HG03066 (cell line): Measurements from ENCODE around the gene KBTBD7.
"Not testable (repeated sequence)": the region's sequence is repeated elsewhere in the genome, so short reads cannot be mapped to it uniquely, and the experiment has no call there.

ENCODE experiments used
- ATAC-seq: cut with Tn5 transposase; IDR thresholded peaks from one replicate; pipeline ENCODE4 v1.9.1; 2021; ENCODE audit warnings: low read depth; ENCODE audit not compliant: unreplicated experiment

The KBTBD7 gene

DNA sequence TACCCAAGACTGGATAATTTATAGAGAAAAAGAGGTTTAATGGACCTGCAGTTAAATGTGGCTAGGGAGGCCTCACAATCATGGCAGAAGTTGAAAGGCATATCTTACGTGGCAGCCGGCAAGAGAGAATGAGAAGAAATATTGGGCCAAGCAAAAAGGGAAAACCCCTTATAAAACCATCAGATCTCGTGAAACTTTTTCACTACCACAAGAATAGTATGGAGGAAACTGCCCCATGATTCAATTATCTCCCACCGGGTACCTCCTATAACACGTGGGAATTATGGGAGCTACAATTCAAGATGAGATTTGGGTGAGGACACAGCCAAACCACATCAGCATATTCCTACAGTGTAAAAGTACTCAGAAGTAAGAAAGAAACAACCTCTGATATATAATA, 4.7 kb upstream of the KBTBD7 start:
- ATAC-seq, result no peak

DNA sequence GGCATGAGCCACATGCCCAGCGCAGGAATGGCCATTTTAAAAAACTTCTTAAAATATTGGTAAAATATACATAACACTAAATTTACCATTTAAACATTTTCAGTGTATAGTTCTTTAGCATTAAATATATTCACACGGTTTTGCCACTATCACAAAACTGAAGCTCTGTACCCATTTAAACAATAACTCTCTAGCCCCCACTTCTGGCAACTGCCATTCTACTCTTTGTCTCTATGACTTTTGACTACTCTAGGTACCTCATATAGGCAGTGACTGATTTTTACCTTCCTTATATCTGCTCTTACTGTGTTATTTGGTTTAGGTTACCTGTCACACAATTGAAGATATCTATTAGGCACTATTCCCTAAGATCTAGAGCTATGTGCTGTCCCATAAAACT, 2.3 kb upstream of the KBTBD7 start:
- no peak for ATAC-seq

DNA sequence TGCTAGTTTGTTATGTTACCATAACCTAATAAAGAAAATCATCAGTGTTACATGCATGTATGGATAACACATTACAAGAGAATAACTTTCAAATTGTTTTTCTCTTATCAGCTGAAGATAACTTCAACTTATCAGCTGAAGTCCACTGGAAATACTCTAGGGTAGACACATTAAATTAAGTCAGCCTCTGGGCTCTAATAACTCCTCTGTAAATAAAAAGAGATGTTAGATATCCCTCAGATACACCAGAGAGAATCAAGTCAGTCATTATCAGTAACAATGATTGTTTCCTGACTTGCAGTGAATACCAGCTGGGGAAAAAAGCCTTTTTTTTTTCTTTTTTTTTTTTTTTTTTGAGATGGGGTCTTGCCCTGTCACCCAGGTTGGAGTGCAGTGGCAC, 1.6 kb upstream of the KBTBD7 start:
- no peak for ATAC-seq

DNA sequence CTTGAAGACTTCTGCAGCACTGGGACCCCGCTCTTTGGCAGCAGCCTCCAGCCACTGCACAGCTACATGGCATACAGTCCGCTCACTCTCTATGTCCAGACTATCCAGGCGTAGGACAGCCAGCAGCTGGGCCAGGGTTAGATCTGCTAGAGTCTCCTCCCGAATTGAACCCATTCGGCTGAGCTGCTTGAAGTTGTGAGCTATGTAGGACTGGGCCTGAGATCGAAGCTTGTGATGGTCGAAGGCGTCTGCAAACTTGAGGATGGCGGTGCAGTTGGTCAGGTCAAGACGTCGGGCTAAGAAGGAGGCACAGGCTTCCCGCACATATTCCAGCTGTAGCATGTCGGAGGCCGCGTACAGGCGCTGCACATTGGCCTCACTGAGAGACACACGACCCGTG, 900 bp downstream of the KBTBD7 start:
- ATAC-seq, result no peak

DNA sequence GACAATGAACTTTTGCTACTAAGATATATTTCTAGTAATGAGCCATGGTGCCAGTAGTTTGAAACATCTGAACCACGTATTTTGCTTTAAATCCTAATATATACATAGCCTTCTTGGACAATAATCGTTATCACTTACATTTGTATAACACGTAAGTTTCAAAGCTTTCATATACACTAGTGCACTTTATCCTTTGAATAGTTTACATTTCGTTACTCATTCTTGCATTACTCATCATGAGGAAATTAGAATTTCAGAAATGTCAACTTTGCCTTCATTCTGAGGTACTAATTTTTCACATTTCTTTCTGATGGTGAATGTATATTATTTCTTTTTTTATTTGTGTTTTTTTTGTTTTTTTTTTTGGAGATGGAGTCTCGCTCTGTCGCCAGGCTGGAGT, 5.8 kb downstream of the KBTBD7 start:
- no peak for ATAC-seq

DNA sequence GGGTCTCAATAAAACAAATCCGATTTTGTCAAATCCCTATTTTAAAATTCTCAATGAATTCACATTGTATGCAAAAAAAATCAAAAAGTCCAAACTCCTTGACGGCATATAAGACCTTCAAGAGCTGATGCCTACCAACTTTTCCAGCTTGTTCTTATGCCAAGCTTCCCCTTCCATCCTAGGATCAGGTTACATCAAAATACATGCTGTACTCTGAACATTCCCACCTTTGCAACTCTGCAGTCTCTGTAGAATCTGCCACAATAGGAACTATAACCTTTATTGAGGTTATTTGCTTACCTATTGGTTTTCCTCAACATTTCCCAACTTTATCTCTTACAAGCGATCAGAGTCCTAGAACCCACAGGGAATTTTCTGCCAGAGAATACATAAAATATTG, 7.9 kb downstream of the KBTBD7 start:
- no peak for ATAC-seq

DNA sequence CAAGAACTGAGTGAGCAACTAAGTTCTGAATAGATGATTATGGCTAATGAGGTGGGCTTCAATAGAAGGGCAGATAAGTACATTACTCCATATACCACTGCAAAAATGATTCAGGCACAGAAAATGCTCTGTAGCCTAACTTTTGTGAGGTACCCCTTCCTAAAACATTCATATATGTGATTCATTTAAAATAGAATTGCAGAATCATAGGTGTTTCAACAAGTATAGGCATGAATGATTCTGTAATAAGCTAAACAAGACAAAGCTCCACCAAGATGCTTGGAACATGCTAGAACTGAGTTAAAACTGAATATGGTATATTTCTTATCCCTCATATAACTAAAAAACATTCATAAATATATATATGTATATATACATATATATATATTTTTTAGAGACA, 12.1 kb downstream of the KBTBD7 start:
- ATAC-seq, result no peak

DNA sequence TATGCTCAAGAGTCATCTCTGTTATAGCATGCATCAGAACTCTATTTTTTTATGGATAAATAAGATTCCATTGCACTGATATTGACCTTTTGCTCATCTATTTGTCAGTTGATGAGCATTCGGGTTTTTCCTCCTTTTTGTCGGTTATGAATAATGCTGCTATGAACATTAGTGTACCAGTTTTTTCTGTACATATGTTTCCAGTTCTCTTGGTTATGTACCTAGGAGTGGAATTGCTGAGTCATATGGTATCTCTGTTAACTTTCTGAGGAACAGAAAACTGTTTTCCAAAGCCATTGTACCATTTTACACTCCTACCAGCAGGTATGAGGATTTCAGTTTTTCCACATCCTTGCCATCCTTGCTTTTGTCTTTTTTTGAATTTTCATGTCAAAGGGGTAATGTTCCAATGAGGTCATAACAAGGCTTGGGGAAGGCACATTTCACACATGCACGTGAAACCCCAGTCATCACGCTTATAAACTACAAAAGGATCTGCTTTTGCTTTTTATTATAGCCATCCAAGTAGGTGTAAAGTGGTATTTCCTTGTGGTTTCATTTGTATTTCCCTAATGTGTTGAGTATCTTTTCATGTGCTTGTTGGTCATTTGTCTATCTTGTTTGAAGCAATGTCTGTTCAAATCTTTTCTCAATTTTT, 14.6 kb downstream of the KBTBD7 start:
- ATAC-seq, result no peak

DNA sequence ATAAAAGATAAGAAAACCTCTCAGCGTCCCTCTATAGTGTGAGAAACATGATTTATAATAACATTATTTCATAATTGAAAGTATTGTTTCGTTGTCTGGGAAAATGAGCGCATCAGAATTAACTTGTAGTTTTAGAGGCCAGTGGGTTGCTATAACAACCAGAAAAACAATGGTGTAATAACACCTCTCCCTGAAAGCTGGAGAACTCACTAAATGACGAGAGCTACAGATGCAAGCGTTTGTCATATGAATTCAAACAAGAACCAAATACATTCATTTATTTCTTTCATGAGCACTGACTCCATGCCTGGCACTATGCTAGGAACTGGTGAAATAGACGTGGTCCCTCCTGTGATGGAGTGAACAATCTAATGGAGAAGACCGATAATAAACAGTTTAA, 16.3 kb downstream of the KBTBD7 start:
- ATAC-seq, result no peak

DNA sequence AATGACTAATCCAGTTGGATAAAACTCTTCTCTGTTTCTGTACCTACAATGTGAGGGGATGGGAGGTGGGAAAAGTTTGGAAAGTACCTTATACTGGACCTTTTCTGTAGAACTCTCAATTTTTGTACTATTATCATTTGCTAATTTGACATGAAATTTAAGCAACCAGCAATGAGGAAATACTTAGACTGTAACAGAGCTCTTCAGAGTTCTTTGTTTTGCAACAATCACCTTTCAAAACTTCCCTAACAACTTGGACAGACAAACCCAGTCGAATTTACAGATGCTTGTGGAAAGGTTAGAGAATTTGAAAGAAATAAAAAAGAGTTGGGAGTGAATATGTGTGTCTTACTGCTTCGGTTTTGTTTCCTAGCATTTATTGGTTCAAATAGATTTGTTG, 16.8 kb downstream of the KBTBD7 start:
- ATAC-seq, result no peak

DNA sequence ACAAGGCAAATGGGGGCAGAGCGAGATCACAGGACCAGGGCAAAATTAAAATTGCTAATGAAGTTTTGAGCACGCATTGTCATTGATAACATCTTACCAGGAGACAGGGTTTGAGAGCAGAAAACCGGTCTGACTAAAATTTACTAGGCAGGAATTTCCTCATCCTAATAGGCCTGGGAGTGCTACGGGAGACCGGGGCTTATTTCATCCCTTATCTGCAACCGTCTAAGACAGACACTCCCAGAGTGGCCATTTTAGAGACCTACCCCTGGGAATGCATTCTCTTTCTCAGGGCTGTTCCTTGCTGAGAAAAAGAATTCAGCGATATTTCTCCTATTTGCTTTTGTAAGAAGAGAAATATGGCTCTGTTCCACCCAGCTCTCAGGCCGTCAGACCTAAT, 18.8 kb downstream of the KBTBD7 start:
- ATAC-seq, result not testable (repeated sequence)

DNA sequence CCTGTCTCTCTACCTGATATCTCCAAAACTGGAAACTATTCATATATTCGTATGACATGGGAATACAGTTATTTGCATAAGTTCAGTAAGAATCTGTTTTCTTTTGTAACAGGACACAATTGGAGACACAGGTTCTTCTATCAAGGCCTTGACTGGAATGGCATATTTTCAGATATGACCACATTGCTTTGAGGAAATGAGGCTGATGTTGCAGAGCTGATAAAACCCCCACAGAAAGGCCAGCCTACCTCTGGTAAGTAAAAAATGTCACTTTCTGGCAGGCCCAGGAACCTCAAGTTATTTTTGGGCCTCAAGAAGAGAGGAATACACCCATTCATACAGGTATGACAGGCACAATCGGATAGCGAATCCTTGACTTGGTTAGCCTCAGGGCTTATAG, 32.2 kb downstream of the KBTBD7 start:
- ATAC-seq, result no peak

DNA sequence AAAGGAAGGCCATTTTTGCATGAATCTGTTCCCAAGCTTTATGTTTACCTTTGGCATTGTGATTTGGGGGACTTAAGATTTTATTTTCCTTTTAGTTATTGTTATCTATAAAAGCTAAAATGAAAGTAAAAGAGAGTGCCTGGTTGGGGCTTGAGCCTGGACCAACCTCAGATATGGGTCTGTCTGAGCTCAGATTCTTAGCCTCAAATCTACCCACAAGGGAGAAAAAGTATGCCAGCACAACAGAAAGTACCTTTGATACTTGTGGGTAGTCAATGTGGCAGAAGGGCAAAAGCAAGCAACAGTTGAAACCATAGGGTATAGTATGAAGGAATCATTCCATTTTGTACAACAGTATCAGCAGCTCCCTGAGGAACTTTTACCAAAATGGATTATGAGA, 35.2 kb downstream of the KBTBD7 start:
- no peak for ATAC-seq

DNA sequence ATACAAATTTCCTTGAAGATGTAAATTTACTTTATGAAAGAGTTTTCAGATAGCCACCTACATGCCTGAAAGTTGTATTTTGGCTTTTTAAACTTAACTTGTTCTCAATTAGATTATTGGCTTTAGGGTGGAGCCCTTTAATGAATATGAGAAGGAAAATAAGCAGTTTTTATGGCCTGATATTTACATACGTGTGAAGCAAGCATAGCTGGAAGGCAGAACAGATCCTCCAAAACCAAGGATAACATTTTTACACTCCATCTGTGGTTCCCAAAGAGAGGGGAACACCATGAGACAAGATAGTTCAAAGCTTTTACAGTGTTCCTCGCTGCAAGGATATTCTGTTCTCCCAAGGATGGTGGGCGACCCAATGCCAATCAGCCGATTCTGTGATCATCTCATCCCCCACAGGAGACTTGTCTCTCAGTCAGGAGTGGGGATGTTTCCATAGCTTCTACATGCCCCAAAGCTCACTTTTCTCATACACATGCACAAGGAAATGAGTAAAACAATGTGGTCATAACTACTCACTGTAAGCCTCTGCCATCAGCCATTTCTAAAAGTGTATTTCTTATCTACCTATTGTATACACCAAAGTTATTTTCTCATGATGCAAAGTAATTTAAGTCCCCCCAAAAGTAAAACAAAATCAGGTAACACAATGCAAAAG, 37.2 kb downstream of the KBTBD7 start:
- no peak for ATAC-seq

DNA sequence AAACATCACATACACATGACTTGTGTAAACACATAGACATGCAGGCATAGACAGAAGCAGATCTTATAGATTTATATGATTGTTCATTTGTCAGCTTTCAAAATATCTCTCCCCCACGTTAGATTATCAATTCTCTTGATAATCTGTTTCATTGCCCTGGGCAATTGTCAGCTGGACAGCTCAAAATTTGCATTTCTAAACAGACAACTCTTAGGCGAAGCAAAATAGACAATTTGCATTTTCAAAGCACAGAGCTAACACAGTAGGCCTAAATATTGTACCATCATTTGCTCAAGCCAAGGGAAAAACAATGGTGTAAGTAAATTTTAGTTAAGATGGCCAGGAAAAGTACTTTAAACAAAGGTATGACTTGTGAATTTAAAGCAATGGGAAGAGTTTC, 37.7 kb downstream of the KBTBD7 start:
- ATAC-seq, result no peak

DNA sequence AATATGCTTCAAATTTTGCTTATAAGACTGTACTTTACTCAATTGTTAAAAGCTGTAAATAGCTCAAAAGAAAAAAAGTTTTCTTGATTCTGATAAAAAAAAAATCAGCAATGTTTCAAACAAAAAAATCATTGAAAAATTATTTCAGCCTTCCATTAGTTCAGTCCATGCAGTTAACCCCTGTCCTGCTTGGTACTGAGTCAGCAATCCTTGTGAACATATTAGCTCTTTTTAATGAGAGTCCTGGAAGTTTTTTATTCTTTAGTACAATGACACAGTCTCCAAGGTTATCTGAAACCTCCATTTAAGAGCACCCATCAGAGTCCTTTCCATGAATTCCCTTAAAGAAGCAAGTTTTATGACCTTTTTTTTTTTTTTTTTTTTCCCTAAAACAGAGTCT, 40.3 kb downstream of the KBTBD7 start:
- no peak for ATAC-seq

DNA sequence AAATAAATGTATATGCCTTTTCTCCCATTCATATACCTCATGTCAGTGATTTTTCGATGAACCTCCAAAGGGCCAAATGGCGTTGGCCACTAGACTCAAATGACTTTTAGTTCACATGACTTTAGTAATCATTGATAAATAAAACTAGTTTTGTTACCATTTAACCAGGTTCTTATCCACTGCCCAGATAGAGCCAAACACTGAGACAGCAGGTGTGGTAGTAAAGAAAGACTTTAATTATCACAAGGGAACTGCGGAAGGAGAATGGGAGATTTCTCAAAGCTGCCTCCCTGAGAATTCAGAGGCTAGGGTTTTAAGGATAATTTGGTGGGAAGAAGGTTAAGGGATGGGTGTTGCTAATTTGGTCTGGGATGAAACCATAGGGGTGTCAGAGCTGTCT, 42.4 kb downstream of the KBTBD7 start:
- no peak for ATAC-seq

DNA sequence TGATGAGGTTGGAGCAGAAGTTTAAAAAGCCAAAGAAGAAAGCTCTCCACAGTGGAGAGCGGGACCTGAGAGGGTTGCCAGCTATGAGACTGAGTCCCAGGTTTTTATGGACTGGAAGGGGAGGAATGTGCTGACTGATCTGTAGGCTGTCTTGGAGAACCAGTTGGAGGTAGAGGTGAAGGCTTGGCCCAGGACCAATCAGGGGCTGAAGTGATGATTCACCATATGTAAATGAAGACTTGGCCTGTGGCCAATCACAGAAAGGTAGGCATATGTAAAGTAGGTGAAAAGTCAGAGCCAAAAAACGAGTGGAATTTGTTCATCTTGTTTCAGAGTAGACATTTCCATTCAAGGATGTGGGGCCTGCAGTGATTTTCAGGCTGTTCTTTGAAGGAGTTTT, 44.3 kb downstream of the KBTBD7 start:
- ATAC-seq, result no peak

DNA sequence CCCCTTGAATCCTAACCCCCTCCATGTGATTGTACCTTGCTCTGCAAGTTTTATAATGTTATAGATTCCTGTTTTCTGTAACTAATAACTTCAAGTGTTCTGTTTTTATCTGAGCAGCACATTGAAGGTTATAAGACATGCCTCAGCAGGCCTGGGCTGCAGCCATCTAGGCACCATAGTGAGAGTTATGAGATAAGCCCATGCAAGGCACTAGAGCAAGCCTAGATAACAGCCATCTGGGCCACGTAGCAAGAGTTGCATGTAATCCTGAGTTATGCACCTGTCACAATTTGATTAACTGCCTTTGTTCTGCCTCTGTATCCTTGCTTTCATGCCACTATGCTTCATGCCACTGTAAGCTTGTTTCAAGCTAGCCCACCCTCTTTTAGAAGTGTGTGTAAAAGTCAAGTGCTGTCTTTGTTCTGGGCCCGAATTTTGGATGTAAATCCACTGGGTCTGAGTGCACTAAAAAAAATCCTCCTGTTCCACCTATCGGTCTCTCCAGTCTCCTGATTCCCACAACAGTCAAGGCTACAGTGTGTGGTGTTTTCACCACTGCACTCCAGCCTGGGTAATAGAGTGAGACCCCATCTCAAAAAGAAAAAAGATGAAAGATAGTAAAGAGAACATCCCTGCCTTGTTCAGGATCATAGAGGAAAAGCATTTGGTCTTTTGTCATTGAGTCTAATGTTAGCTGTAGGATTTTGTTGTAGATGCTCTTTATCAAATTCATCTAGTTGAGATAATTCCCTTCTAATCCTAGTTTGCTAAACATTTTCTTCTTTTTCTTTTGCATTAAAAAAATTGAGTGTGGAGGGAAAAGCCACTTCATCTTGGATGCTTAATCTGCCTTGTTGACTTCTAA, 45.7 kb downstream of the KBTBD7 start:
- ATAC-seq, result no peak

DNA sequence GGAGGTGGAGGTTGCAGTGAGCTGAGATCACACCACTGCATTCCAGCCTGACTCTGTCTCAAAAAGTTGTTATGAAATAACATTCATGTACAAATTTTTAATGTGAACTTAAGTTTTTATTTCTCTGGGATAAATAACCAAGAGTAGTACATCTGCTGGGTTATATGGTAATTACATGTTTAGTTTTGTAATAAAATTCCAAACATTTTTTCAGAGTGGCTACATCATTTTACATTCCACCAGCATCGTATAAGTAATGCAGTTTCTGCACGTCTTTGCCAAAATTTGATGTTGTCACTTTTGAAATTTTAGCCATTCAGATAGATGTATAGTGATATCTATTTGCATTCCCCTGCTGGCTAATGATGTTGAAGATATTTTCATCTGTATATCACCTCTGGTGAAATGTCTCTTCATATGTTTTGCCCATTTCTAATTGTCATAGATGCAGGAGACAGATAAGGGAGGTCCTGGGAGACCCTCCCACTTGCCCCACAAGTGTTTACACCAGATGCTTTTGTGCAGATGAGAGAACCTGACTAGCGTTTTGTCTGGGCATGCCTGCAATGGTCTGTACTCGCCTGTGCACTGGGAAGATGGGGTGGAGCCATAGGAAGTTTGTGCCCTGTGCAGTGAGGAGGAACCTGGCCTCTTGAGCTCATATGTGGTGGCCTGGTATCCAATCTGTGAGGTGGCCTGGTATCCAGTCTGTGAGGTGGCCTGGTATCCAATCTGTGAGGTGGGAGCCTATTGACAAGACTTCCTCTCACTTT, 49.0 kb downstream of the KBTBD7 start:
- no peak for ATAC-seq

DNA sequence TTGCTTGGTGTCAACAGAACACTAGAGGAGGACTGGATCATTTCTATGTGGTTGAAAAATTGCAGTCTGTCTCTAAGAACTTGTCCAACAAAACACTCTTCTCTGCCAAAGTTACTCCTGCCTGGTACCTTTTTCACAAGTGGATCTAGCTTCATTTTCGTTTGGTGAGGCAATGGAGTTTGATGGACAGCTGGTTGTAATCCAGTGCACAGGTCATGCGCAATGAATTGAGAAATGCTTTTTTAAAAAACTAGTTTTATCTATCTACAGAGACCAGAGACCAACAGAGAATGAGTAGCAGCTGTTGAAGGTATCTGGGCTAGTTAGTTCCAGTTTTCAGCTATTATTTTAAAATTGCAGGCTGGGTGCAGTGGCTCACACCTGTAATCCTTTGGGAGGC, 49.8 kb downstream of the KBTBD7 start:
- no peak for ATAC-seq
